H4 (cell line): ENCODE measurements around the gene CRYZL1. TPM values are rescaled to one million over a fixed set of nuclear protein-coding genes. Genes with fewer than 3 reads are reported as not detected.

Experiments
- DNase-seq: peaks from one replicate; pipeline ENCODE4 v3.0.0-alpha.2; 2015; ENCODE audit warnings: low spot score
- total RNA-seq: library from RNA; depleted of rRNA; stranded (reverse); fragments of >200 nt; shearing (Covaris generic); gene quantifications from 2 replicates; pipeline ENCODE4 v1.2.3, GENCODE V29; 2014

The CRYZL1 gene
- total RNA-seq, 1 experiment from 2014 or later: 15.8 TPM

GRCh38 chr21:33661146-33661545, 19.6 kb upstream of the CRYZL1 start:
- DNase-seq: no peak

- DNase-seq: no peak
These were observed 18.9 kb upstream of the CRYZL1 start for GRCh38 chr21:33660406-33660805.

- no peak for DNase-seq
These were observed 18.0 kb upstream of the CRYZL1 start for GRCh38 chr21:33659568-33659949.

- DNase-seq: no peak
These were observed 17.5 kb upstream of the CRYZL1 start for GRCh38 chr21:33658919-33659567.

GRCh38 chr21:33657124-33657820, 15.7 kb upstream of the CRYZL1 start:
- DNase-seq: no peak

- DNase-seq: peak; percentile 89
These were observed 14.2 kb upstream of the CRYZL1 start for GRCh38 chr21:33655588-33656221.

- no peak for DNase-seq
These were observed 12.9 kb upstream of the CRYZL1 start for GRCh38 chr21:33654412-33654811.

GRCh38 chr21:33651965-33652680, 10.6 kb upstream of the CRYZL1 start:
- no peak for DNase-seq

GRCh38 chr21:33650929-33651509, 9.5 kb upstream of the CRYZL1 start:
- DNase-seq: no peak

GRCh38 chr21:33650230-33650629, 8.7 kb upstream of the CRYZL1 start:
- no peak for DNase-seq

- no peak for DNase-seq
These were observed 7.0 kb upstream of the CRYZL1 start for GRCh38 chr21:33648555-33648954.

GRCh38 chr21:33647587-33647986, 6.0 kb upstream of the CRYZL1 start:
- no peak for DNase-seq

GRCh38 chr21:33645730-33646129, 4.2 kb upstream of the CRYZL1 start:
- DNase-seq: no peak

- DNase-seq: no peak
These were observed 3.0 kb upstream of the CRYZL1 start for GRCh38 chr21:33644383-33645074.

GRCh38 chr21:33643658-33644311, 2.2 kb upstream of the CRYZL1 start:
- no peak for DNase-seq

- DNase-seq: no peak
These were observed 1.5 kb upstream of the CRYZL1 start for GRCh38 chr21:33642896-33643657.

GRCh38 chr21:33642027-33642895, 720 bp upstream of the CRYZL1 start, which contains the start of gene ITSN1:
ITSN1 (plus strand) TSS chr21:33642501; CDS start chr21:33718829, 76,328 bp downstream.
- DNase-seq: peak; percentile 99

GRCh38 chr21:33640697-33641351, 717 bp downstream of the CRYZL1 start:
- DNase-seq: no peak
